HG02759 (cell line): Measurements from ENCODE around the gene ELP1.
A peak's percentile ranks its signal among the peaks of the same experiment; 100 is the strongest.
"Not testable (repeated sequence)": the region's sequence is repeated elsewhere in the genome, so short reads cannot be mapped to it uniquely, and the experiment has no call there.

Source experiments
- ATAC-seq: cut with Tn5 transposase; IDR thresholded peaks from one replicate; pipeline ENCODE4 v1.9.1; 2021; ENCODE audit warnings: mild to moderate bottlenecking, moderate library complexity; ENCODE audit not compliant: unreplicated experiment

The ELP1 gene, protein sequence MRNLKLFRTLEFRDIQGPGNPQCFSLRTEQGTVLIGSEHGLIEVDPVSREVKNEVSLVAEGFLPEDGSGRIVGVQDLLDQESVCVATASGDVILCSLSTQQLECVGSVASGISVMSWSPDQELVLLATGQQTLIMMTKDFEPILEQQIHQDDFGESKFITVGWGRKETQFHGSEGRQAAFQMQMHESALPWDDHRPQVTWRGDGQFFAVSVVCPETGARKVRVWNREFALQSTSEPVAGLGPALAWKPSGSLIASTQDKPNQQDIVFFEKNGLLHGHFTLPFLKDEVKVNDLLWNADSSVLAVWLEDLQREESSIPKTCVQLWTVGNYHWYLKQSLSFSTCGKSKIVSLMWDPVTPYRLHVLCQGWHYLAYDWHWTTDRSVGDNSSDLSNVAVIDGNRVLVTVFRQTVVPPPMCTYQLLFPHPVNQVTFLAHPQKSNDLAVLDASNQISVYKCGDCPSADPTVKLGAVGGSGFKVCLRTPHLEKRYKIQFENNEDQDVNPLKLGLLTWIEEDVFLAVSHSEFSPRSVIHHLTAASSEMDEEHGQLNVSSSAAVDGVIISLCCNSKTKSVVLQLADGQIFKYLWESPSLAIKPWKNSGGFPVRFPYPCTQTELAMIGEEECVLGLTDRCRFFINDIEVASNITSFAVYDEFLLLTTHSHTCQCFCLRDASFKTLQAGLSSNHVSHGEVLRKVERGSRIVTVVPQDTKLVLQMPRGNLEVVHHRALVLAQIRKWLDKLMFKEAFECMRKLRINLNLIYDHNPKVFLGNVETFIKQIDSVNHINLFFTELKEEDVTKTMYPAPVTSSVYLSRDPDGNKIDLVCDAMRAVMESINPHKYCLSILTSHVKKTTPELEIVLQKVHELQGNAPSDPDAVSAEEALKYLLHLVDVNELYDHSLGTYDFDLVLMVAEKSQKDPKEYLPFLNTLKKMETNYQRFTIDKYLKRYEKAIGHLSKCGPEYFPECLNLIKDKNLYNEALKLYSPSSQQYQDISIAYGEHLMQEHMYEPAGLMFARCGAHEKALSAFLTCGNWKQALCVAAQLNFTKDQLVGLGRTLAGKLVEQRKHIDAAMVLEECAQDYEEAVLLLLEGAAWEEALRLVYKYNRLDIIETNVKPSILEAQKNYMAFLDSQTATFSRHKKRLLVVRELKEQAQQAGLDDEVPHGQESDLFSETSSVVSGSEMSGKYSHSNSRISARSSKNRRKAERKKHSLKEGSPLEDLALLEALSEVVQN (N-terminal part only)

DNA sequence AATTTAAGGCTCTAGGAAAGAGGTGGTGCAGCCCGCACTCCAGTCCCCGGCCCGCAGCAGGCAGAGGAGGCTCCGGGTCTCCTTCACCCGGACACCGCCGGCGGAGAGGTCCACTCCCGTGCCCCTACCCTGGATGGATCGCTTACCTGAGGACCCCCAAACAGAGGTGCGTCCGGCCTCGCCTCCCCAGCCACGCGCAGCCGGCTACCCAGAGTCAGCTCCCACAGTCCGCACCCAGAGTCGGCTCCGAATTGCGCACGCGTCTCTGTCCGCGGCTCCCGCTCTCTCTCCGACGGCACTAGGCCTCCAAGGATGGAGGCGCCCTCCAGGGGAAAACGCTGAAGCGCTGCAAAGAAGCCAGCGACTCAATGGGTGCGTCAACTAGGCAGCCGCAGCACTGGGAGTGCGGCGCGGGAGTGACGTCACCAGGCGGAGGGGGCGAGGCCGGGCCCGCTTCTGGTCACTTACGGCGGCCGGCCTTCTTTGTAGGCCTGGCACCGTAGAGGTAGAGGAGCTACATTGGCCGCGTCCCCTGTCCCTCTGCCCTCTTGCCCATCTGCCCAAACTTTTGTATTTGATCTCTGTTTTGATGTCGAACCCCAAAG, at the start of gene ELP1:
ELP1 (minus strand) TSS at position 407 of the 605 bp plus-strand sequence. CDS start 2,978 bp downstream, outside the sequence.
- ATAC-seq = peak; percentile 86

DNA sequence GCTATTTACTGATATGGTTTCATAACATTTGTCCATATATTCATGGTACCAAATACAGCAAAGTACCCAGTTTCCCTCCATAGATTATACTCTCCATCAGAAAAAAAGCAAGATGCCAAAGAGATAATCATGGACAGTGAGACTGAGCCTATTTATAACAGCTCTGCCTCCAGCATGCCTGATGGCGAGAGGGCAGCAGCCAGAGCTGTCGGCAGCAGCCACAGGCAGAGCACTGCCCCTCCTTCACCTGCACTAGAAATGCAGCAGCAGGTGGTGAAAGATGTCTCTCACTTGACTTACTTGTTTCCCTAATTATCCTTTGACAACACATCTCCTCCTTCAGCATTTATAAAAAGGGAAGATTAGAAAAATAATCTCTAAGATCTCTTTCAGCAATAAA, 47.0 kb upstream of the ELP1 start:
- ATAC-seq = no peak

DNA sequence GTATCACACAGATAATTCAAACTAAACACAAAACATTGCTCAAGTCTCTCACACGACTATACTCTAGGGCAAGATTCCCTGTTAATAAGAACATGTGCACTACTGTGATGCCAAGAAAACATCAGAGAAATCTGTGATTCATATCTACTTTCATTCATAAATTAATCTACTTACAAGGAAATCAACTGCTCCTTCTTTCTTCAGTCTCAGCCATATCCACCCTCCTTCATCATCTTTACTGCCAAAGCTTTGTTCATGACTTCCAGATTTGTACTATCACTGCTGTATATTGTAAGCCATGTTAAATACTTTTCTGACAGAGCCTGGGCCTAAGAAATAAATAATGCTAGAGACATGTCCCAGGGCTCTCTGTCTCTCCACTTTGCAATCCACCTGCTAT, 44.3 kb upstream of the ELP1 start:
- no peak for ATAC-seq

DNA sequence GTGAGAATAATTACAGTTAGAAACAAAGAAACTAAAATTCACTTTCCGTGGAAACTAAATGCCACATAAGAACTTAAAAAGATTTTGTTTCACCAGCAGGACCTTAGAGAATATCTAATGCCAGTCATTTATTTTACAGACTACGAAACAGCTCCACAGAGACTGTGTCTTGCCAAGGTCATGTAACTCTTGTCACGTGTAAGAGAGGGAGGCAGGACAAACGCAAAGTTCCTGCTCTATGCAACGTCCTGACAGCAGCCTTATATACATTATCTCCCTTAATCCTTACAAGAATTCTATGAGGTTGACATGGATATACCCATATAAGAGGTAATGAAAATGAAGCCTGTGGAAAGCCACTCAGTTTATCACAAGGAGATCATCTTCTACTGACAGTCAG, 40.0 kb upstream of the ELP1 start:
- no peak for ATAC-seq

GRCh38 chr9:108972626-108973209, 38.8 kb upstream of the ELP1 start:
- ATAC-seq = no peak

- no peak for ATAC-seq
Observed at GRCh38 chr9:108972186-108972585, 38.3 kb upstream of the ELP1 start.

DNA sequence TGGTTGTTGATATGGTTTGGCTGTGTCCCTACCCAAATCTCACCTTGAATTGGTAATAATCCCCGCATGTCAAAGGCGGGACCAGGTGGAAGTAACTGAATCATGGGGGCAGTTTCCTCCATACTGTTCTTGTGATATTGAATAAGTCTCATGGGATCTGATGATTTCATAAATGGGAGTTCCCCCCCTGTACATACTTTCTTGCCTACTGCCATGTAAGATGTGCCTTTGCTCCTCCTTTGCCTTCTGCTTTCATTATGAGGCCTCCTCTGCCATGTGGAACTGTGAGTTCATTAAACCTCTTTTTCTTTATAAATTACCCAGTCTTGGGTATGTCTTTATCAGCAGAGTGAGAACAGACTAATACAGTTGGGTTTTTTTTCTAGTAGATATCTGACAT, 37.5 kb upstream of the ELP1 start:
- not testable (repeated sequence) for ATAC-seq

- no peak for ATAC-seq
Observed at GRCh38 chr9:108967916-108968315, 34.0 kb upstream of the ELP1 start.

GRCh38 chr9:108963459-108964143, 29.7 kb upstream of the ELP1 start:
- no peak for ATAC-seq

DNA sequence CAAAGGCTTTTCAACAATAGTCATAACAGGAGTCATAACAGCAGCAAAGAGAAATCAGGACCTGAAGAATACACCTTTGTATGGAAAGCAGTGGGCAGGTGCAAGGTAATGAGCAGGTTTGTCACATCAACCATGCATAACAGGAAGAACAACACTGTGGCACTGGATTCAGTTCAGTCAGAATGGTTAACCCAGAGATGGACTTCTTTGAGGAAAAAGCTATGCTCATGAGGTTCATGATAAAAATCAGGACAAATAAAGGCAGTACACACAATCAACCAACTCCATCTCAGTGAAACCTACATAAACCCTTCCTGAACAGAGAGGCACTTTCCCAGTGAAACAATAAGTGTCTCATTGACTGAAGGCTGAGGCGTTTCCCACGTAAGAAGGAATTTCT, 27.2 kb upstream of the ELP1 start:
- no peak for ATAC-seq

GRCh38 chr9:108960331-108960730, 26.4 kb upstream of the ELP1 start:
- no peak for ATAC-seq

- ATAC-seq = no peak
Observed at GRCh38 chr9:108956631-108957026, 22.7 kb upstream of the ELP1 start.

GRCh38 chr9:108956022-108956630, 22.2 kb upstream of the ELP1 start:
- no peak for ATAC-seq

DNA sequence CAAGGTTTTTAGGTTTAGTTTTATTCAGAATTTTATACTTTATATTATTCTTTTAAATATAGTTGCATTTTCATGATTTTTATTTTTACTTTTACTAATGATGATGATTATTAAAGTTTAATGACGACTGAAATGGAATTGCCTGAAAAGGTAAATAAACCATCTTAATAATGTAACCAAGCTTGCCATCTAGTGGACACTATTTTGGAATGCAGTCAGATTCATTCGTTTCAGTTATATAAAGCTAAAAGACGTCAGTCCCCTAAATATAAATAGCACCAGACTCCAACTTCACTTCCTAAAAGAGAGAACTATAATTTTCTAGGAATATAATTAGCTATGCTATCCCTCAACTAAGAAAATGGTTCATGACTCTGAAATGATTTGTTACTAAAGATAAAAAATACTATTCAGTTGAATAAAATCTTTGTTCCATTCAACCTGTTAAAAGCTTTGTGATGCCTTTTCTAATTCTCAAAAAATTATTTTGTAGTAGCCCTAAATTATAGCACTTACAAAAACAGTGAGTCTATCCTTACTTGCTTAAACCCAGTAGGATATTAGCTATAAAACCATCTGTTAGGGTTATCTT, 20.2 kb upstream of the ELP1 start:
- ATAC-seq = no peak

DNA sequence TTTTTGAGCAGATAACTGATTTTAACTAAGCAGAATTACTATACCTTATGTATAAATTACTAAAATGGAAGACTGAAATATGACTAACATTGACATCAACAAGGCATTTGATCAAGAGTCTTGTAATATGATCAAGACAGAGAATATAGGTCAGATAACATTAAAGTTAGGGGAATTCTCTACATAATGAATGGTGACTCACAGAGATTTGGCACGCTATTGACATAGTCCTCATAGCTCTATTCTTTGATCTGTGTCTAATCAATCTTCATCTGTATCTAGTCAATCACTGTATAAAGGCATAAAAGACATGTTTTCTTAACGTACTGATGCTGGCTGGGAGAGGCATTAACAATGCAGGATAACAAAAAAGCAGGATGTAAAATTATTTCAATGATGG, 17.7 kb upstream of the ELP1 start:
- ATAC-seq = no peak

- ATAC-seq = no peak
Observed at GRCh38 chr9:108950168-108950567, 16.2 kb upstream of the ELP1 start.

DNA sequence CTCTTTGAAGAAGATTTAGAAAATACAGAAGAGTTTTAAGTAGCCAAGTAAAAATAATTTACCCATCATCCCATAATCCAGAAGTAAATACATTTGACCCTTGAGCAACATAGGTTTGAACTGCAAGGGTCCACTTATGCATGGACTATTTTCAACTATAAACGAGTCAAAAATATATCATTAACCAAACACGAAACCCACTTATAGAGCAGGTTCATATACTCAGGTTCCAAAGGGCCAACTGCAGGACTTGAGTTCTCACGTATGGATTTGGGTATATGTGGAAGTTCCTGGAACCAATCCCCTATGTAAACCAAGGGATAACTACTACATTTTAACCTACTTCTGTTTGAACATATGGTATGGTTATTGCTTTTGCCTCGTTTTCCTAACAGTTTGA, 6.1 kb upstream of the ELP1 start:
- no peak for ATAC-seq

DNA sequence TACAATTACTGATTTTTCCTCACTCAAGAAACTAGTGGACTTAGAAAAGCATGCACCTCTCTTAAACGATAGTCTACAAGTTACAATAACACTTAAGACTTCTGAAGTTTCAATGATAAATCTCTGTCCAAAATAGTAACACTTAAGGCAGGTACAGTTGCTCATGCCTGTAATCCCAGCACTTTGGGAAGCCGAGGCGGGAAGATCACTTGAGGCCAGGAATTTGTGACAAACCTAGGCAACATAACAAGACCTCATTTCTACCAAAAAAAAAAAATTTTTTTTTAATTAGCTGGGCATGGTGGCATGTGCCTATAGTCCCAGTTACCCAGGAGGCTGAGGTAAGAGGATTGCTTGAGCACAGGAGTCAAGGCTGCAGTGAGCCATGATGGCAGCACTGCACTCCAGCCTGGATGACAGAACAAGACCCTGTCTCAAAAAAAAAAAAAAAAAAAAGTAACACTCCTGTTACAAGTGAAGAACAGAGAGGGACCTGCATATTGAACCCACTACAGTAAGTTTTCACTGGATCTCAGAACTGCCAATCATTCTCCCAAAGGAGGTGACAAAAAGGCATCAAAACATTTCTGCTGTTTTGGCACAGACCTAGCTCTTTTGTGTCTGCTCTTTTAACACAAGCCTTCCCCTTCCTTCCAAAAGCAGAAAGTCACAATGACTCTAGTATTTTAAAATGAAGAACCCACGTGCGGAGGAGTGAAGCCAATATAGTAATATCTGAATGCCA, 3.8 kb upstream of the ELP1 start:
- ATAC-seq = no peak
